K562 (cell line): ENCODE measurements around the gene CLCA1. TPM values are rescaled to one million over a fixed set of nuclear protein-coding genes. Genes with fewer than 3 reads are reported as not detected.

Experiments
- ATAC-seq: fragments of 200-7000 bp; cut with Tn5 transposase; 3 replicates; pipeline ENCODE4 v1.9.1; 2020; ENCODE audit warnings: moderate library complexity
- BruUV-seq: library from RNA; stranded (reverse); fragments of 400-500 nt; replicated peaks from 2 replicates; lab custom pipeline; 2021; lab: Mats Ljungman, UMichigan
- CTCF ChIA-PET: fragments of 300-600 bp; formaldehyde crosslinking; extraction: SDS; loops from one replicate; lab custom pipeline; 2021; ENCODE audit warnings: low intra/inter-chr PET ratio; lab: Yijun Ruan, JAX
- POLR2A ChIA-PET: fragments of 300-600, 350-650 bp; sonication (Branson Sonifier 250); formaldehyde crosslinking; extraction: SDS; loops from one replicate; lab custom pipeline; 2021; ENCODE audit warnings: antibody characterized with exemption, inconsistent platforms; lab: Yijun Ruan, JAX
- DNase-seq, 4 experiments: peaks; one replicate each; pipeline versions ENCODE4 v3.0.0 to v3.0.0-alpha.2; 2011 to 2018; ENCODE audit warnings: low spot score in 3 of 4, mixed read lengths in 3 of 4; ENCODE audit errors: extremely low read depth in 1 of 4
- FAIRE-seq: peaks from 2 replicates; lab custom pipeline; 2011; peaks lifted over from hg19 to GRCh38; lab: Jason Lieb, UNC
- H2AFZ ChIP-seq: 2 replicates; pipeline ENCODE4 v1.6.0; 2011; ENCODE audit warnings: low read depth, low read length, control low read depth, inconsistent platforms
- H3K27ac ChIP-seq: fragments of 200-600 bp; 3 replicates; pipeline ENCODE4 v1.8.0; 2011; ENCODE audit warnings: low read depth, mild to moderate bottlenecking, control low read depth, inconsistent platforms, low read length, moderate library complexity, mixed read lengths; ENCODE audit errors: extremely low read depth
- H3K27me3 ChIP-seq, 2 experiments: fragments of 300-600 bp in 1 of 2; 2 replicates in 1 of 2; 3 replicates in 1 of 2; pipeline versions ENCODE4 v1.6.0 to v1.8.0; 2011; ENCODE audit warnings: inconsistent platforms in 2 of 2, low read length in 2 of 2, mild to moderate bottlenecking in 1 of 2, mixed read lengths in 1 of 2, moderate library complexity in 1 of 2; ENCODE audit not compliant: control insufficient read depth in 2 of 2, insufficient read depth in 2 of 2
- H3K36me3 ChIP-seq: fragments of 300-600 bp; 3 replicates; pipeline ENCODE4 v1.8.0; 2011; ENCODE audit warnings: mild to moderate bottlenecking, low read length, inconsistent platforms; ENCODE audit not compliant: control insufficient read depth, insufficient read depth
- H3K4me1 ChIP-seq, 2 experiments: fragments of 200-600 bp in 1 of 2; replicated peaks in 1 of 2; 2 replicates in 1 of 2; 3 replicates in 1 of 2; pipeline versions ENCODE4 v1.5.1 to v1.8.0; 2011; ENCODE audit warnings: inconsistent platforms in 2 of 2, low read length in 2 of 2, mild to moderate bottlenecking in 1 of 2, mixed read lengths in 1 of 2, moderate library complexity in 1 of 2; ENCODE audit not compliant: control insufficient read depth in 2 of 2, insufficient read depth in 2 of 2
- H3K4me2 ChIP-seq: 2 replicates; pipeline ENCODE4 v1.6.1; 2011; ENCODE audit warnings: low read length, control low read depth, inconsistent platforms, mixed read lengths; ENCODE audit not compliant: insufficient read depth
- H3K4me3 ChIP-seq: fragments of 200-600 bp; sonication (generic), shearing (Covaris generic); 2 replicates; pipeline ENCODE4 v1.5.1; 2016; ENCODE audit warnings: control low read depth, inconsistent platforms
- H3K79me2 ChIP-seq: fragments of 200-600 bp; 3 replicates; pipeline ENCODE4 v1.8.0; 2011; ENCODE audit warnings: low read length, inconsistent platforms; ENCODE audit not compliant: control insufficient read depth, insufficient read depth
- H3K9ac ChIP-seq, 2 experiments: 2 replicates each; pipeline versions ENCODE4 v1.6.0 to v1.6.1; 2011; ENCODE audit warnings: low read depth in 2 of 2, low read length in 2 of 2, control low read depth in 1 of 2, inconsistent platforms in 1 of 2, mild to moderate bottlenecking in 1 of 2, mixed read lengths in 1 of 2; ENCODE audit not compliant: insufficient read depth in 1 of 2
- H3K9me1 ChIP-seq: one replicate; pipeline ENCODE4 v1.6.0; 2011; ENCODE audit warnings: inconsistent platforms, mild to moderate bottlenecking, low read length, moderate library complexity; ENCODE audit not compliant: control insufficient read depth, insufficient read depth
- H3K9me3 ChIP-seq: replicated peaks from 2 replicates; pipeline ENCODE4 v1.5.1; 2011; ENCODE audit warnings: low read depth, low read length, inconsistent platforms; ENCODE audit not compliant: control insufficient read depth, insufficient read depth
- H4K20me1 ChIP-seq: replicated peaks from 2 replicates; pipeline ENCODE4 v1.6.1; 2011; ENCODE audit warnings: low read length, inconsistent platforms, mixed read lengths; ENCODE audit not compliant: control insufficient read depth, insufficient read depth
- BMI1 ChIP-seq: fragments of 150-350 bp; IDR thresholded peaks from 2 replicates; pipeline ENCODE4 v1.6.1; 2014; ENCODE audit warnings: low read length
- OTX1 ChIP-seq: fragments of 450-650 bp; formaldehyde crosslinking; IDR thresholded peaks from 2 replicates; pipeline ENCODE4 v1.4.0; 2022; ENCODE audit warnings: mild to moderate bottlenecking
- SREBF2 ChIP-seq: sonication (generic); formaldehyde crosslinking; IDR thresholded peaks from 2 replicates; pipeline ENCODE4 v1.4.0; 2020; ENCODE audit warnings: mild to moderate bottlenecking, missing genetic modification reagents
- ZFP36 ChIP-seq: fragments of 150-350 bp; IDR thresholded peaks from 2 replicates; pipeline ENCODE4 v1.6.1; 2018; ENCODE audit warnings: low read length, low read depth; ENCODE audit not compliant: partially characterized antibody
- ZNF431 ChIP-seq: sonication (generic); formaldehyde crosslinking; IDR thresholded peaks from 2 replicates; pipeline ENCODE4 v1.8.0; 2022; ENCODE audit warnings: mild to moderate bottlenecking, missing genetic modification reagents
- ZNF449 ChIP-seq: fragments of 250-450 bp; sonication (Bioruptor Pico); IDR thresholded peaks from 2 replicates; pipeline ENCODE4 v1.8.0; 2022; ENCODE audit warnings: moderate library complexity, mild to moderate bottlenecking, inconsistent platforms
- WGBS: fragments of 100-300 bp; shearing (Covaris generic); methylation state at CpG from one replicate; pipeline ENCODE4 v1.1.6; 2016; ENCODE audit warnings: low coverage, mixed read lengths; ENCODE audit not compliant: insufficient coverage; ENCODE audit errors: missing lambda C conversion rate; 5-methylcytosine and 5-hydroxymethylcytosine counted together
- in situ Hi-C: fragments of 300-500 bp; cut with MboI; formaldehyde crosslinking; loops from 4 replicates; pipeline ENCODE4 v1.15.0; 2018; ENCODE audit warnings: inconsistent platforms, mixed read lengths
- intact Hi-C: fragments of 100-400 bp; cut with micrococcal nuclease; formaldehyde crosslinking; loops from 2 replicates; pipeline ENCODE4 v1.14.2; 2022
- polyA plus RNA-seq, 8 experiments: library from polyadenylated mRNA; depleted of rRNA in 4 of 8; stranded (reverse) in 5 of 8; unstranded in 3 of 8; fragments of >200 nt; fragmentation: Nextera tagmentation in 2 of 8; fragmentation: Illumina TruSeq in 1 of 8; extraction: Ambion mirVana in 2 of 8; extraction: Trizol in 1 of 8; gene quantifications; 2 replicates each; pipeline versions ENCODE4 v1.2.1 to v1.2.3, GENCODE V29; 2011 to 2014; ENCODE audit warnings: inconsistent platforms in 1 of 8, missing spikeins in 1 of 8
- total RNA-seq, 7 experiments: library from RNA; depleted of rRNA in 6 of 7; stranded (reverse); fragments of >200 nt in 6 of 7; fragmentation: Illumina TruSeq in 2 of 7; extraction: Trizol in 2 of 7; gene quantifications; 2 replicates each; pipeline versions ENCODE4 v1.2.1 to v1.2.3, GENCODE V29; 2011 to 2021; ENCODE audit warnings: low replicate concordance in 1 of 7
- TF ChIP-seq, protein P1 (sequence below): fragments of 450-650 bp; IDR thresholded peaks from 2 replicates; pipeline ENCODE4 v1.6.1; 2016; ENCODE audit warnings: mild to moderate bottlenecking

CLCA1 gene
- total and polyA plus RNA-seq, 9 of the 15 experiments (the other 6 are each of a cell fraction or from before 2014, with no cell fraction given), result 0.03 to 0.08 (median 0.04) TPM; not detected in 6

DNA sequence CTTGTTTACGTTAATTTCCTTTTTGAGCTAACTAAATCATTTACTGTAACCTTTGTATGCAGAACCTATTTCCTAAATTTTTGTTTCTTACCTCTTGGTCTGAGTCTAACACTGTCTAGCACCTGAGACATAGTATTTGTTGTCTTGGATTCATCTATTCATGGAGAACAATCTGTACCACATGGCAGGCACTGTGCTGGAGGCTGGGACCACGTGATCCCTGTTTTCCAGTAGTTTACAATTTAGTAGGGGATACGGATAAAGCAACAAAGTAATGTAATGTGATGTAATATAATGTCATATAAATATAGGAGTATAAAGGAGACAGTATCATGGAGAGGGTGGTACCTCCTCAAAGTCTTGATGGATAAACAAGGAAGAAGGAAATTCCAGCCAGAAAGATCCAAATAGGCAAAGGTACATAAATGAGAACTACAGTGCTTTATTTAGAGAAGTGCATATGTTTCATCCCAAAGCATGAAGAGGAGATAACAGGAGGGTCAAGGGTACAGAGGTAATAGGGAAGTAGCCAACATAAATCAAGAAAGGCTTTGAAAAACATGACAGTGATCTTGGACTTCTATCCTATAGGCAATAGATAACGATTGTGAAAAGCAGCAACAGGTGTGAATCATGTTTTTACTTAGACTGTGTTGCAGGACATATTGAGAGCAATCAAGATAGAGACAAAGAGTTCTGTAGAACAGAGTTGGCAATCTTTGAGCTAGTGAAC lies 52.2 kb downstream of the CLCA1 start:
- no peak overlapping the region for H3K4me3 ChIP-seq
- in situ Hi-C loops, result no loop called here
- H3K4me2 ChIP-seq, result no peak overlapping the region
- no peak overlapping the region for H2AFZ ChIP-seq
- no peak overlapping the region for H3K27ac ChIP-seq
- no peaks in the 10 kb centered on the region for H3K79me2 ChIP-seq
- POLR2A ChIA-PET, result no interaction called here
- WGBS, result 0% methylated on average over 4 of the region's 4 CpGs
- ATAC-seq (no peak), FAIRE-seq (no peak)
- no peaks in the 10 kb centered on the region for H3K36me3 ChIP-seq
- no TSS peak for BruUV-seq
- TF ChIP-seq ZNF449 (CRISPR knock-in tag), result no peak
- no peak for TF ChIP-seq ZNF431 (CRISPR knock-in tag)
- TF ChIP-seq SREBF2 (CRISPR knock-in tag), result no peak
- TF ChIP-seq, protein P1, sequence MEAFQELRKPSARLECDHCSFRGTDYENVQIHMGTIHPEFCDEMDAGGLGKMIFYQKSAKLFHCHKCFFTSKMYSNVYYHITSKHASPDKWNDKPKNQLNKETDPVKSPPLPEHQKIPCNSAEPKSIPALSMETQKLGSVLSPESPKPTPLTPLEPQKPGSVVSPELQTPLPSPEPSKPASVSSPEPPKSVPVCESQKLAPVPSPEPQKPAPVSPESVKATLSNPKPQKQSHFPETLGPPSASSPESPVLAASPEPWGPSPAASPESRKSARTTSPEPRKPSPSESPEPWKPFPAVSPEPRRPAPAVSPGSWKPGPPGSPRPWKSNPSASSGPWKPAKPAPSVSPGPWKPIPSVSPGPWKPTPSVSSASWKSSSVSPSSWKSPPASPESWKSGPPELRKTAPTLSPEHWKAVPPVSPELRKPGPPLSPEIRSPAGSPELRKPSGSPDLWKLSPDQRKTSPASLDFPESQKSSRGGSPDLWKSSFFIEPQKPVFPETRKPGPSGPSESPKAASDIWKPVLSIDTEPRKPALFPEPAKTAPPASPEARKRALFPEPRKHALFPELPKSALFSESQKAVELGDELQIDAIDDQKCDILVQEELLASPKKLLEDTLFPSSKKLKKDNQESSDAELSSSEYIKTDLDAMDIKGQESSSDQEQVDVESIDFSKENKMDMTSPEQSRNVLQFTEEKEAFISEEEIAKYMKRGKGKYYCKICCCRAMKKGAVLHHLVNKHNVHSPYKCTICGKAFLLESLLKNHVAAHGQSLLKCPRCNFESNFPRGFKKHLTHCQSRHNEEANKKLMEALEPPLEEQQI, result no peak
- TF ChIP-seq BMI1, result no peak
- TF ChIP-seq ZFP36, result no peak
- TF ChIP-seq OTX1 (CRISPR knock-in tag), result no peak
- TF ChIP-seq, all 486 proteins: peak for 0
- CTCF ChIA-PET, result no interaction called here
- Histone ChIP-seq H3K9me3 (no peaks in the 10 kb centered on the region; the same call in 1 of the 2 replicates), H4K20me1 (no peaks in the 10 kb centered on the region), H3K9ac (no peak overlapping the region), H3K27me3 (no peaks in the 10 kb centered on the region), H3K4me1 (no peaks in the 10 kb centered on the region), H3K9me1 (no peaks in the 10 kb centered on the region)
- intact Hi-C loops, result no loop called here
- no peak for DNase-seq
